Measurements from ENCODE around the gene NACC1. TPM values are rescaled to one million over a fixed set of nuclear protein-coding genes. Genes with fewer than 3 reads are reported as not detected.
A peak's percentile ranks its signal among the peaks of the same experiment; 100 is the strongest.
"Not testable (repeated sequence)": the region's sequence is repeated elsewhere in the genome, so short reads cannot be mapped to it uniquely, and the experiment has no call there.

The NACC1 gene
- total RNA-seq, 1 donor from 2014 or later, result 26.7 TPM

GRCh38 chr19:13160557-13160956 lies 42.5 kb downstream of the NACC1 start:
- DNase-seq (ENCODE audit: low spot score) (no peak), ATAC-seq (no peak)

- ATAC-seq (peak; percentile 87), DNase-seq (ENCODE audit: low spot score) (peak; percentile 100)
Observed at GRCh38 chr19:13162724-13163608, 44.9 kb downstream of the NACC1 start.

- peak; percentile 65 for DNase-seq (ENCODE audit: low spot score)
- no peak for ATAC-seq
Observed at GRCh38 chr19:13163609-13164342, 45.7 kb downstream of the NACC1 start.

GRCh38 chr19:13164343-13165161 lies 46.5 kb downstream of the NACC1 start:
- peak; percentile 58 for DNase-seq (ENCODE audit: low spot score)
- ATAC-seq, result no peak

- DNase-seq (ENCODE audit: low spot score) (no peak), ATAC-seq (no peak)
Observed at GRCh38 chr19:13165162-13165997, 47.3 kb downstream of the NACC1 start.

- not testable (repeated sequence) for DNase-seq (ENCODE audit: low spot score); ATAC-seq
Observed at GRCh38 chr19:13166151-13166550, 48.1 kb downstream of the NACC1 start.

GRCh38 chr19:13169769-13170168 lies 51.7 kb downstream of the NACC1 start:
- ATAC-seq (no peak), DNase-seq (ENCODE audit: low spot score) (no peak)

GRCh38 chr19:13171146-13171545 lies 53.1 kb downstream of the NACC1 start:
- no peak for DNase-seq (ENCODE audit: low spot score)
- ATAC-seq, result no peak

GRCh38 chr19:13172346-13173138 lies 54.5 kb downstream of the NACC1 start:
- no peak for DNase-seq (ENCODE audit: low spot score)
- peak; percentile 9 for ATAC-seq

- ATAC-seq (no peak), DNase-seq (ENCODE audit: low spot score) (no peak)
Observed at GRCh38 chr19:13173139-13173737, 55.2 kb downstream of the NACC1 start.

- ATAC-seq (no peak), DNase-seq (ENCODE audit: low spot score) (no peak)
Observed at GRCh38 chr19:13176345-13176744, 58.3 kb downstream of the NACC1 start.

- not testable (repeated sequence) for ATAC-seq; DNase-seq (ENCODE audit: low spot score)
Observed at GRCh38 chr19:13177584-13177983, 59.5 kb downstream of the NACC1 start.

GRCh38 chr19:13178291-13178690 lies 60.2 kb downstream of the NACC1 start:
- not testable (repeated sequence) for ATAC-seq; DNase-seq (ENCODE audit: low spot score)

GRCh38 chr19:13181747-13182388 lies 63.8 kb downstream of the NACC1 start:
- DNase-seq (ENCODE audit: low spot score) (peak; percentile 69), ATAC-seq (peak; percentile 89)

- DNase-seq (ENCODE audit: low spot score); ATAC-seq: not testable (repeated sequence)
Observed at GRCh38 chr19:13184926-13185325, 66.9 kb downstream of the NACC1 start.

- not testable (repeated sequence) for DNase-seq (ENCODE audit: low spot score); ATAC-seq
Observed at GRCh38 chr19:13185763-13186657, 67.9 kb downstream of the NACC1 start.

- ATAC-seq; DNase-seq (ENCODE audit: low spot score): not testable (repeated sequence)
Observed at GRCh38 chr19:13186688-13187087, 68.6 kb downstream of the NACC1 start.
